ENCODE data around the gene BBLN.

The BBLN gene

GRCh38 chr9:128118971-128119665 lies 40.9 kb upstream of the BBLN start:
- DNase-seq (ENCODE audit: low read depth) = no peak
- Histone ChIP-seq H3K4me1 (ENCODE audit: control insufficient read depth, insufficient read depth, low read length) (no peaks in the 10 kb centered on the region), H3K9me3 (ENCODE audit: control insufficient read depth, low read length) (no peaks in the 10 kb centered on the region), H3K4me3 (ENCODE audit: low read length) (no peak overlapping the region), H3K9ac (ENCODE audit: low read length) (no peak overlapping the region), H3K36me3 (ENCODE audit: control insufficient read depth, insufficient read depth, low read length, severe bottlenecking) (peaks cover 25% of the 10 kb centered on the region), H3K27me3 (replicated peaks; ENCODE audit: control insufficient read depth, insufficient read depth, low read length) (no peaks in the 10 kb centered on the region)

- Histone ChIP-seq H3K9ac (ENCODE audit: low read length) (no peak overlapping the region), H3K27me3 (replicated peaks; ENCODE audit: control insufficient read depth, insufficient read depth, low read length) (no peaks in the 10 kb centered on the region), H3K9me3 (ENCODE audit: control insufficient read depth, low read length) (no peaks in the 10 kb centered on the region), H3K36me3 (ENCODE audit: control insufficient read depth, insufficient read depth, low read length, severe bottlenecking) (peaks cover 27% of the 10 kb centered on the region), H3K4me1 (ENCODE audit: control insufficient read depth, insufficient read depth, low read length) (peaks cover 1% of the 10 kb centered on the region), H3K4me3 (ENCODE audit: low read length) (no peak overlapping the region)
- no peak for DNase-seq (ENCODE audit: low read depth)
These were observed 39.9 kb upstream of the BBLN start for GRCh38 chr9:128120061-128120740.

GRCh38 chr9:128120741-128121465 lies 39.2 kb upstream of the BBLN start:
- Histone ChIP-seq H3K9me3 (ENCODE audit: control insufficient read depth, low read length) (no peaks in the 10 kb centered on the region), H3K36me3 (ENCODE audit: control insufficient read depth, insufficient read depth, low read length, severe bottlenecking) (peaks cover 27% of the 10 kb centered on the region), H3K9ac (ENCODE audit: low read length) (no peak overlapping the region), H3K27me3 (replicated peaks; ENCODE audit: control insufficient read depth, insufficient read depth, low read length) (no peaks in the 10 kb centered on the region), H3K4me1 (ENCODE audit: control insufficient read depth, insufficient read depth, low read length) (peaks cover 8% of the 10 kb centered on the region), H3K4me3 (ENCODE audit: low read length) (no peak overlapping the region)
- no peak for DNase-seq (ENCODE audit: low read depth)

- no peak overlapping the region for H3K4me3 ChIP-seq (ENCODE audit: low read length)
- H3K36me3 ChIP-seq (ENCODE audit: control insufficient read depth, insufficient read depth, low read length, severe bottlenecking) = peaks cover 27% of the 10 kb centered on the region
- no peaks in the 10 kb centered on the region for H3K27me3 ChIP-seq (replicated peaks; ENCODE audit: control insufficient read depth, insufficient read depth, low read length)
- peaks cover 14% of the 10 kb centered on the region for H3K4me1 ChIP-seq (ENCODE audit: control insufficient read depth, insufficient read depth, low read length)
- no peak overlapping the region for H3K9ac ChIP-seq (ENCODE audit: low read length)
- no peaks in the 10 kb centered on the region for H3K9me3 ChIP-seq (ENCODE audit: control insufficient read depth, low read length)
- DNase-seq (ENCODE audit: low read depth) = no peak
These were observed 38.6 kb upstream of the BBLN start for GRCh38 chr9:128121466-128121810.

- Histone ChIP-seq H3K9ac (ENCODE audit: low read length) (no peak overlapping the region), H3K36me3 (ENCODE audit: control insufficient read depth, insufficient read depth, low read length, severe bottlenecking) (peaks cover 27% of the 10 kb centered on the region), H3K4me1 (ENCODE audit: control insufficient read depth, insufficient read depth, low read length) (peaks cover 15% of the 10 kb centered on the region), H3K9me3 (ENCODE audit: control insufficient read depth, low read length) (no peaks in the 10 kb centered on the region), H3K27me3 (replicated peaks; ENCODE audit: control insufficient read depth, insufficient read depth, low read length) (no peaks in the 10 kb centered on the region), H3K4me3 (ENCODE audit: low read length) (no peak overlapping the region)
- DNase-seq (ENCODE audit: low read depth) = no peak
These were observed 37.9 kb upstream of the BBLN start for GRCh38 chr9:128121924-128122808.

- no peak for DNase-seq (ENCODE audit: low read depth)
- Histone ChIP-seq H3K9me3 (ENCODE audit: control insufficient read depth, low read length) (no peaks in the 10 kb centered on the region), H3K4me3 (ENCODE audit: low read length) (no peak overlapping the region), H3K4me1 (ENCODE audit: control insufficient read depth, insufficient read depth, low read length) (peaks cover 15% of the 10 kb centered on the region), H3K27me3 (replicated peaks; ENCODE audit: control insufficient read depth, insufficient read depth, low read length) (no peaks in the 10 kb centered on the region), H3K36me3 (ENCODE audit: control insufficient read depth, insufficient read depth, low read length, severe bottlenecking) (peaks cover 27% of the 10 kb centered on the region), H3K9ac (ENCODE audit: low read length) (no peak overlapping the region)
These were observed 37.3 kb upstream of the BBLN start for GRCh38 chr9:128122809-128123175.

- no peak overlapping the region for H3K4me3 ChIP-seq (ENCODE audit: low read length)
- peaks cover 27% of the 10 kb centered on the region for H3K36me3 ChIP-seq (ENCODE audit: control insufficient read depth, insufficient read depth, low read length, severe bottlenecking)
- no peak for DNase-seq (ENCODE audit: low read depth)
These were observed 36.5 kb upstream of the BBLN start for GRCh38 chr9:128123451-128124080.

GRCh38 chr9:128124451-128124850 lies 35.6 kb upstream of the BBLN start:
- peaks cover 20% of the 10 kb centered on the region for H3K4me1 ChIP-seq (ENCODE audit: control insufficient read depth, insufficient read depth, low read length)
- DNase-seq (ENCODE audit: low read depth) = no peak
- no peak overlapping the region for H3K9ac ChIP-seq (ENCODE audit: low read length)
- no peaks in the 10 kb centered on the region for H3K9me3 ChIP-seq (ENCODE audit: control insufficient read depth, low read length)
- H3K4me3 ChIP-seq (ENCODE audit: low read length) = no peak overlapping the region
- peaks cover 27% of the 10 kb centered on the region for H3K36me3 ChIP-seq (ENCODE audit: control insufficient read depth, insufficient read depth, low read length, severe bottlenecking)
- no peaks in the 10 kb centered on the region for H3K27me3 ChIP-seq (replicated peaks; ENCODE audit: control insufficient read depth, insufficient read depth, low read length)

More at GRCh38 chr9:128123451-128124080, 36.5 kb upstream of the BBLN start:
- Histone ChIP-seq H3K9me3 (ENCODE audit: control insufficient read depth, low read length) (no peaks in the 10 kb centered on the region), H3K4me1 (ENCODE audit: control insufficient read depth, insufficient read depth, low read length) (peaks cover 15% of the 10 kb centered on the region), H3K9ac (ENCODE audit: low read length) (no peak overlapping the region), H3K27me3 (replicated peaks; ENCODE audit: control insufficient read depth, insufficient read depth, low read length) (no peaks in the 10 kb centered on the region)

GRCh38 chr9:128124873-128125579 lies 35.0 kb upstream of the BBLN start:
- H3K36me3 ChIP-seq (ENCODE audit: control insufficient read depth, insufficient read depth, low read length, severe bottlenecking) = peaks cover 27% of the 10 kb centered on the region
- no peaks in the 10 kb centered on the region for H3K27me3 ChIP-seq (replicated peaks; ENCODE audit: control insufficient read depth, insufficient read depth, low read length)
- H3K9ac ChIP-seq (ENCODE audit: low read length) = peak overlapping the region; percentile 18
- peak; percentile 66 for DNase-seq (ENCODE audit: low read depth)
- peaks cover 20% of the 10 kb centered on the region for H3K4me1 ChIP-seq (ENCODE audit: control insufficient read depth, insufficient read depth, low read length)
- no peaks in the 10 kb centered on the region for H3K9me3 ChIP-seq (ENCODE audit: control insufficient read depth, low read length)
- no peak overlapping the region for H3K4me3 ChIP-seq (ENCODE audit: low read length)

GRCh38 chr9:128125580-128126354 lies 34.3 kb upstream of the BBLN start:
- H3K4me3 ChIP-seq (ENCODE audit: low read length) = peak overlapping the region; percentile 97

More at GRCh38 chr9:128125580-128126354, 34.3 kb upstream of the BBLN start:
- Histone ChIP-seq H3K9me3 (ENCODE audit: control insufficient read depth, low read length) (no peaks in the 10 kb centered on the region), H3K9ac (ENCODE audit: low read length) (peak overlapping the region; percentile 18), H3K27me3 (replicated peaks; ENCODE audit: control insufficient read depth, insufficient read depth, low read length) (no peaks in the 10 kb centered on the region), H3K36me3 (ENCODE audit: control insufficient read depth, insufficient read depth, low read length, severe bottlenecking) (peaks cover 26% of the 10 kb centered on the region), H3K4me1 (ENCODE audit: control insufficient read depth, insufficient read depth, low read length) (peaks cover 20% of the 10 kb centered on the region)
- DNase-seq (ENCODE audit: low read depth) = no peak
